ENCODE results near the gene KRTCAP3.

Gene KRTCAP3

DNA sequence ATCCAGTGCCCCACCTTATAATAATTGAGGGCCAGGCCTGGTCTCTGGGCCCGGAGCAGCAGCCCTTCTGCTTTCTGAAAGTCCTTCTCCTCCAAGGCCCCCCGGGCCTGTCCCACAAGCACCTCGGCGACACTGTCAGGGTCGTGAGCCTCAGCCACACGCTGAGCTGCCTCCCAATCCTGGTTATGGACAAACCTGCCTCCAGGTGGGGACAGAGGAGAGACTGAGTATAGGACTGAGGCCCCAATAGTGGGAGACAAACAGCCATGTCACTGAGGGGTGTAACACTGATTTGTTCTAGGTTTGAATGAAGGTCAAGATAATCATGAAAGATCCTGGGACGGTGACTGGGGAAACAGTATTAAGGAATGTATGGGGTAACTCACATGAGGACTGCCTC lies 11.8 kb downstream of the KRTCAP3 start:
- TF ChIP-seq POLR2A (IDR thresholded peaks at IDR 0.05; ENCODE audit: low read length): no peak
- TF ChIP-seq GATA1 (IDR thresholded peaks at IDR 0.05; ENCODE audit: low read depth, low read length): no peak

DNA sequence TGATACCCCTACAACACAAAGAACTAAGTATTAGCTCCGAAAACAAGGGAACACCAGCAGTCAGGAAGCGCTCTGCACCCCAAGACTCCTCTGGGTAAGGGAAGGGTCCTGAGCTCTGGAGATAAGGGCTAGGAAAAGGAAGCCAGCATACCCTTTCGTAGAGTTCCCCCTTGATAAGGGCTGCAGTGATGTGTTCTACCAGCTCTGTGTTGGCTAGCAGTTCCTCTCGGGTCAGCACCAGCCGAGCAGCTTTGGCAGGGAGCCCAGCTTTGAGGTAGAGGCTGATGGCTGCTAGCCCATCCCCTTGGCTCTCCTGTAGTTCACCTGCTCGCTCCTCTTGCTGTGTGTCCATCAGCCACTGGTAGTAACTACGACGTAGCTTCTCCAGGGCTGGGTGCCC lies 18.9 kb downstream of the KRTCAP3 start:
- peak; percentile 55 to 60 for DNase-seq
- no peak for TF ChIP-seq POLR2A (IDR thresholded peaks at IDR 0.05; ENCODE audit: low read length)
- no peak for TF ChIP-seq GATA1 (IDR thresholded peaks at IDR 0.05; ENCODE audit: low read depth, low read length)

More for the DNA sequence above, 11.8 kb downstream of the KRTCAP3 start:
- DNase-seq: no peak

DNA sequence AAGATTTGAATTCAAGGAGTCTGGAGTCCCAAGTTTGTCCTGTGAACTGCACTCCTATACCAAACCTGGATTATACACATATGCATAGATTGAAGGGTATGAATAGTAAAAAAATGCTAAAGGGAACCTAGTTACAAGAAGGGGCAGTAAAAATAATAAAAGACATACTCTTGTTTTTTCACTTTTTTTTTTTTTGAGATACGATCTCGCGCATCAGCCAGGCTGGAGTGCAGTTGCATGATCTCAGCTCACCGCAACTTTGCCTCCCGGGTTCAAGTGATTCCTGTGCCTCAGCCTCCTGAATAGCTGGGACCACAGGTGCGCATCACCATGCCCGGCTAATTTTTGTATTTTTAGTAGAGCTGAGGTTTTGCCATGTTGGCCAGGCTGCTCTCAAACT lies 22.3 kb downstream of the KRTCAP3 start:
- TF ChIP-seq POLR2A (IDR thresholded peaks at IDR 0.05; ENCODE audit: low read length) (no peak), GATA1 (IDR thresholded peaks at IDR 0.05; ENCODE audit: low read depth, low read length) (no peak)
- no peak for DNase-seq

DNA sequence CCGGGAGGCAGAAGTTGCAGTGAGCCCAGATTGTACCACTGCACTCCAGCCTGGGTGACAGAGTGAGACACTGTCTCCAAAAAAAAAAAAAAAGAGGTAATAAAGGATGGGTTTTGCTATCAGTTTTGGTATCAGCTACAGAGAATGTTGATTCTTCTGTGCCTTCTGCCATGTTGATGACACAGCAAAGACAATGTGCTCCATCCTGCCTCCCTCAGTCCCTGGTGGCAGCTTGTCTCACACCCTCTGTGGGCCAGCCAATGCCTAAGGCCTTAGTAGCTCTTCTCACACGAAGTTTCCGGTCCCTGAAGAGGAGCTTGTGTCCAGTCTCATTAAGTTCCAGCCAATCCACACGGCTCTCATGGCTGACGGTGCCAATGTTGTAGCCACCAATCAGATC lies 29.8 kb downstream of the KRTCAP3 start:
- DNase-seq: peak; percentile 18 to 25
- TF ChIP-seq POLR2A (IDR thresholded peaks at IDR 0.05; ENCODE audit: low read length) (no peak), GATA1 (IDR thresholded peaks at IDR 0.05; ENCODE audit: low read depth, low read length) (no peak)

DNA sequence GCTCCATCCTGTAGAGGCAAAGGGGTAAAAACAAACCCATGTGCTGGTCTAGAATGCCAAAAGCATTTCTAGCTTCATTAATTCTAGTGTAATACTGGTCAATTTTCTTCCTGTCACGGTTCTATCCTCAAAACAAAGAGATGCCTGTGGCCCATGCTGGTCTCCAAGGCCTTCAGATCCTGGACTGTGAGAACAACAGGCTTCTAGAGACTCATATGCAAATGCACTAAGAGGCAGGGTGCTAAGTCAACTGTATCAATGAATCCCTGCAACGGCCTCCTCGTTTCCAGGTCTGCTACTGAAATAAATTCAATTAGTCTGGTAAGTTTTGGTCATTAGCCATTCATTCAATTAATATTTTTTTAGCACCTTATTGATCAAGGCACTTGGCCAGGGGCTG lies 43.3 kb downstream of the KRTCAP3 start:
- TF ChIP-seq GATA1 (IDR thresholded peaks at IDR 0.05; ENCODE audit: low read depth, low read length): no peak
- no peak for TF ChIP-seq POLR2A (IDR thresholded peaks at IDR 0.05; ENCODE audit: low read length)
- no peak for DNase-seq

DNA sequence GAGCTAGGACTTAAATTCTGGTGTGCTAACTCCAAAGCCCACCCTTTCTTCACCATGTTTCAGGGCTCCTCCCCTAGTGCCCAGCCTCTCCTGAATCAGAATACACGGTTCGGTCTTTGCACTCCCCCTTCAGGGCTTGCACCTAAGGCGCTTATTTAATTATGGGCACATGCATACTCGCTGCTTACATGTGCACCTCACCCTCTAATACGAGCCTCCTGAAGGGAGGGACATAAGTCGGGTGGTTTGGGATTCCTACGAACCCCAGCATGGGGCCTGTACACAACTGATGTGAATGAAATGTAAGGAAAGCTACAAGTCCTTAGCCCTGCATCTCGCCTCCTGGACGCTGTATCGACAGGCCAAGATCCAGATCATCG lies 46.9 kb downstream of the KRTCAP3 start:
- TF ChIP-seq GATA1 (IDR thresholded peaks at IDR 0.05; ENCODE audit: low read depth, low read length) (no peak), POLR2A (IDR thresholded peaks at IDR 0.05; ENCODE audit: low read length) (no peak)
- peak; percentile 69 to 71 for DNase-seq

DNA sequence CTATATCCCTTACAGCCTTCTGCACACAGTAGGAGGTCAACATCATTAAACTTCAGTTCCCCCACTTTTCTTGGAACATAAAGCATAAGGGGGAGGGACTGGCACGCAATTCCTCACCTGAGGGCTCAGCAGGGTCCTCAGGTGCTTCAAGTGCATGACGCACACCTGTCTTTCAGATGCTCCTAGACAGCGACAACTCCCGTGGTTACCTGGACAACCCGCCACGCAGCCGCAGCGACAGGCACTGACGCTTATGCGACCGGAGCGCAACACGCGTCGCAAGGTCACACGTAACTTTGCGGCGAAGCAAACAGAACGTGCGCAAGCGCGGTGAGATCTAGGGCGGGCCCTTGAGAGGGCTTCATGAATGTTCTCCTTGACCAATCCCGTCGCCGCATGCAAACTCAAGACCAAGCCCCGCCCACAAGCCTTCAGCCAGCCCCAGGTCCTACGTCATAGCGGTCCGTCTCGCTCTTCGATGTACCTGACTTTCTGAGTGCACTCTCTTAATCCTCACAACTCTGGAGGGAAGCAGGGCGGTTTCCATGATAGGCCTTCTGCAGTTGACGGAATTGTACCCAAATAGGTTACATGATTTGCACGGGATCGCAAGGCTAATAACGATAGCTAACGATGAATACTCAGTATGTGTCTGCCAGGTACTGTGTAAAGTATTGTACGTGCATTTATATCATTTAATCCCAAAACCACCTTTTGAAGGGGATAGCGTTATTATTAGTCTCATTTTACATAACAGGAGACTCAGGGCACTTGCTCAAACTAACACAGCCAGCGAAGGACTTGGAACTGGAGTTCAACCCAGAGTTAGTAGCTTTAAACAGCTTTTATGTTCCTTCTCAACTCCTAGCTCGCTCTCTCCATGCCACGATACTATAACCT lies 47.6 kb downstream of the KRTCAP3 start, which contains the start of gene IFT172:
TSS of gene IFT172 (minus strand) at position 246 of the 900 bp plus-strand sequence. CDS start at position 156, 90 bp downstream.
- TF ChIP-seq GATA1 (IDR thresholded peaks at IDR 0.05; ENCODE audit: low read depth, low read length): no peak
- peak; percentile 89 for TF ChIP-seq POLR2A (IDR thresholded peaks at IDR 0.05; ENCODE audit: low read length)
- DNase-seq: peak; percentile 100

DNA sequence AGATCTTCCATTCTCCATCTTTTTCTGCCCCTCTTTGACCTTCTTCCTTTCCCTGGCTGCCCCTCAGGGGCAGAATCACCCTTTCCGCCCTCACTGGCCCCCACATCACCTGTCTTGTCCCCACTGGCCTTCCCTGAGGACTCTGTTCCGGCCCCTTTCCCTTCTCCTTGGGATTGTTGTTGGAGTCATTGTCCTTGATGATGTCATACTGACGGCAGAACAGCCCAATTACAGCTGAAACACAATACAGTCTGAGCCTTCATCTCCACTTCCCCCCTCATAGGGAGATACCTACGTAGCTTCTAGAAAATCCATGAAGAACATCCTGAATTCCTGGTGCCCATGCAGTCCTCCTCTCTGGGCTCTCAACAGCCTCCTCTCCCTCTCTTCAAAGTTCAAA lies 50.4 kb downstream of the KRTCAP3 start:
- TF ChIP-seq GATA1 (IDR thresholded peaks at IDR 0.05; ENCODE audit: low read depth, low read length): no peak
- TF ChIP-seq POLR2A (IDR thresholded peaks at IDR 0.05; ENCODE audit: low read length): no peak
- no peak for DNase-seq

DNA sequence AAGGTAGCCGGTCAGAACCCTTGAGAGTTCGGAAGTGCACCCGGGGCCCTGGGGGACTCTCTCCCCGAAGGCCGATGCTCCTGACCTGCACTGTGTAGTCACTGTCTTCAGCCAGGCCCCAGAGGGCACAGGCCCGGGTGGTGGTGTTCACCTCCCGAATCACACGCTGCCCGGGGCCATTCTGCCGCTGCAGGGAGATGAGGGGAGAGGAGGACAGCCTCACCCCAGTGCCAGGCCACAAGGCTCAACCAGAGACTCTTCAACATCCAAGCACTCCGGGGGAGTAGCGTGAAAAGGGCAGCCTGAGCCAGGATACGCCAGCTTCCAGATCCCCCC lies 51.7 kb downstream of the KRTCAP3 start:
- no peak for DNase-seq
- no peak for TF ChIP-seq POLR2A (IDR thresholded peaks at IDR 0.05; ENCODE audit: low read length)
- no peak for TF ChIP-seq GATA1 (IDR thresholded peaks at IDR 0.05; ENCODE audit: low read depth, low read length)
